ENCODE results near the gene HTR2A.

The HTR2A gene

GRCh38 chr13:46803586-46803985 lies 93.3 kb downstream of the HTR2A start:
- DNase-seq (ENCODE audit: insufficient read length, low spot score), result no peak
- no peak for TF ChIP-seq POLR2AphosphoS5 (IDR thresholded peaks at IDR 0.05; ENCODE audit: low read depth, low read length)
- TF ChIP-seq TAF1 (IDR thresholded peaks at IDR 0.05; ENCODE audit: low read depth, low read length), result no peak
- TF ChIP-seq SPI1 (IDR thresholded peaks at IDR 0.05; ENCODE audit: low read depth, low read length), result no peak
- TF ChIP-seq POU2F2 (IDR thresholded peaks at IDR 0.05; ENCODE audit: low read depth, low read length), result no peak
- TF ChIP-seq POLR2A (IDR thresholded peaks at IDR 0.05; ENCODE audit: low read depth, low read length), result no peak
- TF ChIP-seq PAX5 (IDR thresholded peaks at IDR 0.05; ENCODE audit: insufficient read depth, low read length, severe bottlenecking), result no peak
- FAIRE-seq, result no peak

GRCh38 chr13:46801858-46802257 lies 95.0 kb downstream of the HTR2A start:
- DNase-seq (ENCODE audit: insufficient read length, low spot score) (no peak), FAIRE-seq (no peak)
- TF ChIP-seq POLR2AphosphoS5 (IDR thresholded peaks at IDR 0.05; ENCODE audit: low read depth, low read length) (no peak), POU2F2 (IDR thresholded peaks at IDR 0.05; ENCODE audit: low read depth, low read length) (no peak), TAF1 (IDR thresholded peaks at IDR 0.05; ENCODE audit: low read depth, low read length) (no peak), SPI1 (IDR thresholded peaks at IDR 0.05; ENCODE audit: low read depth, low read length) (no peak), POLR2A (IDR thresholded peaks at IDR 0.05; ENCODE audit: low read depth, low read length) (no peak), PAX5 (IDR thresholded peaks at IDR 0.05; ENCODE audit: insufficient read depth, low read length, severe bottlenecking) (no peak)

DNA sequence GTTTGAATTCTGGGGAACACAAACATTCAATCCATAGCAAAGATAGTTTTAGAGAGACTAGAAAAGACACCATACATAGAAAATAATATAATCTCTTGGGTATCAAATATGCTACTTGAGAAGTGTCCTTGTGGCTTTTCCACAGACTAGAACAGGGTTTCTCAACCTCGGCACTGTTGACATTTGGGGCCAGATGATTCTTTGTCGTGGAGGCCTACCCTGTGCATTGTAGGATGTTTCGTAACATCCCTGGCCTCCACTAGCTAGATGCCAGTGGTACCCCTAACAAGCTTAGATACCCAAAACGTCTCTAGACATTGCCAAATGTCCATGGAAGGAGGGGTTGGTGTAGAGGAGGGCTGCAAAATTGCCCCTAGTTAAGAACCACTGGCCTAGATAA lies 97.7 kb downstream of the HTR2A start:
- FAIRE-seq (no peak), DNase-seq (ENCODE audit: insufficient read length, low spot score) (no peak)
- TF ChIP-seq POLR2AphosphoS5 (IDR thresholded peaks at IDR 0.05; ENCODE audit: low read depth, low read length), result no peak
- no peak for TF ChIP-seq SPI1 (IDR thresholded peaks at IDR 0.05; ENCODE audit: low read depth, low read length)
- no peak for TF ChIP-seq POU2F2 (IDR thresholded peaks at IDR 0.05; ENCODE audit: low read depth, low read length)
- no peak for TF ChIP-seq TAF1 (IDR thresholded peaks at IDR 0.05; ENCODE audit: low read depth, low read length)
- no peak for TF ChIP-seq POLR2A (IDR thresholded peaks at IDR 0.05; ENCODE audit: low read depth, low read length)
- TF ChIP-seq PAX5 (IDR thresholded peaks at IDR 0.05; ENCODE audit: insufficient read depth, low read length, severe bottlenecking), result no peak

GRCh38 chr13:46797501-46798237 lies 99.2 kb downstream of the HTR2A start:
- peak; percentile 66 for FAIRE-seq

DNA sequence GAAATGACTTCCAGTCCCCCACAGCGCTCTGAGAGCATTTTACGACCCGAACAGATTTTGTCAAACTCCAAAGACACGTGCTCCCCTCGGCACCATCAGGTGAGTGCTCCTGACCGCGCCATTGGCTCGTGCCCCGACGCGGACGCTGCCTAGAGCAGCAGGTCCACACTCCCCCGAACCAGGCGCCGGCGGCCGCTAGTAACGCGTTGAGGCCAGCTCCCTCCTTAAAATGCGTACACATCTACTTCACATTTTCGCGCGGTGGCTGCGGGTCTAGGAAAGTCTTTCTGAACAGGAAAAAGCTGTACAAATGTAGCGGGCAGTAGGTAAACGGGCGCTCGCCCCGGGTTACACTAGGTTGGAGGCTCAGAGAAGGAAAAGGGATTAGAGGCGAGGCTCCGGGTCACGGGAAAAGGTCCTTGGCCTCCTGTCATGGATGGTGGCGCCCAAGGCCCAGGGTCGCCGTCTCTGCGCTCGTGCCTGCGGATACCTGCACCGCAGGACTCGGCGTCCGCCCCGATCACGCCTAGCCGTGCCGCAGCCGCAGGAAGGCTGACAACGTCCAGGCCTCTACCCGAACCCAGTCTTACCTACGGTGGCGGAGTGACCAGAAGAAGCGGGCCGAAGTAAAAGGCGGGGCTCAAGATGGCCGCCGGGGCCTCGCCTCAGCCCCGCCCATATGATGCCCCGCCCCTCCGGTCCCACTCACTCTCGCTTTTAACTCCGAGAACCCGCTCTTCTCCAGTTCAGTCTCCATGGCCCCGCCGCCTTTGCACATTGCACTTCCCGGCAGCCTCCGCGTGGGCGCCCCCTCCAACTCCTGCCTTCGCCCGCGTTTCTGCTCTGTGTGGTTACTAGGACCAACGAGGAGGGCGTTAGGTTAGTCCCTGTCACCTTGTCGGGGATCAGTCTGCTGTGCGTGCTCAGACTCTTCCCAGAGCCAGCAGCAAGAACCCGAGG lies 100.1 kb downstream of the HTR2A start, which contains the start of gene ESD:
ESD (minus strand) TSS at position 647 of the 960 bp plus-strand sequence. CDS start 5,748 bp downstream, outside the sequence.
- FAIRE-seq (peak; percentile 92), DNase-seq (ENCODE audit: insufficient read length, low spot score) (peak; percentile 74)
- no peak for TF ChIP-seq POU2F2 (IDR thresholded peaks at IDR 0.05; ENCODE audit: low read depth, low read length)
- TF ChIP-seq SPI1 (IDR thresholded peaks at IDR 0.05; ENCODE audit: low read depth, low read length), result no peak
- TF ChIP-seq POLR2A (IDR thresholded peaks at IDR 0.05; ENCODE audit: low read depth, low read length), result peak; percentile 78
- TF ChIP-seq TAF1 (IDR thresholded peaks at IDR 0.05; ENCODE audit: low read depth, low read length), result peak; percentile 62
- TF ChIP-seq POLR2AphosphoS5 (IDR thresholded peaks at IDR 0.05; ENCODE audit: low read depth, low read length), result peak; percentile 74

More at GRCh38 chr13:46797501-46798237, 99.2 kb downstream of the HTR2A start:
- no peak for TF ChIP-seq PAX5 (IDR thresholded peaks at IDR 0.05; ENCODE audit: insufficient read depth, low read length, severe bottlenecking)
- no peak for TF ChIP-seq POLR2AphosphoS5 (IDR thresholded peaks at IDR 0.05; ENCODE audit: low read depth, low read length)
- no peak for TF ChIP-seq POLR2A (IDR thresholded peaks at IDR 0.05; ENCODE audit: low read depth, low read length)
- no peak for TF ChIP-seq POU2F2 (IDR thresholded peaks at IDR 0.05; ENCODE audit: low read depth, low read length)
- no peak for TF ChIP-seq SPI1 (IDR thresholded peaks at IDR 0.05; ENCODE audit: low read depth, low read length)
- no peak for TF ChIP-seq TAF1 (IDR thresholded peaks at IDR 0.05; ENCODE audit: low read depth, low read length)
- no peak for DNase-seq (ENCODE audit: insufficient read length, low spot score)

GRCh38 chr13:46796129-46796514 lies 100.7 kb downstream of the HTR2A start:
- no peak for TF ChIP-seq TAF1 (IDR thresholded peaks at IDR 0.05; ENCODE audit: low read depth, low read length)
- no peak for TF ChIP-seq POLR2AphosphoS5 (IDR thresholded peaks at IDR 0.05; ENCODE audit: low read depth, low read length)
- no peak for TF ChIP-seq POLR2A (IDR thresholded peaks at IDR 0.05; ENCODE audit: low read depth, low read length)
- TF ChIP-seq SPI1 (IDR thresholded peaks at IDR 0.05; ENCODE audit: low read depth, low read length), result no peak
- TF ChIP-seq POU2F2 (IDR thresholded peaks at IDR 0.05; ENCODE audit: low read depth, low read length), result no peak
- no peak for TF ChIP-seq PAX5 (IDR thresholded peaks at IDR 0.05; ENCODE audit: insufficient read depth, low read length, severe bottlenecking)
- FAIRE-seq (no peak), DNase-seq (ENCODE audit: insufficient read length, low spot score) (no peak)

DNA sequence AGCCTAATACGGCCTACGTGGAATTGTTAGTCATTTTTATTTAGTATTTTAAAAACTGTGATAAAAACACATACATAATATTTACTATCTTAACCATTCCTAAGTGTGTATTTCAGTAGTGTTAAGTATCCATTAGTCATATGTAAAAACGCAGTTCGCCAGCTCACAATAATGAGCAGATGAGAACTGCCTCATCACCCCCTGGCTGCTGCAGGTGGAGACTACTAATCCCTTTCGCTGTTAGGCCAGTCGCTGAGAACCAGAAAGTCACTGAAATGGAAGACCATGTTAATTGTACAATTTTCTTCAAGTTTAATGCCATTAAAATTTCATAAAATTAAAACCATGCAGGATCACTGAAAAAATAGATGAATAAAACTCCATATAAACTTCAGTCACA lies 101.5 kb downstream of the HTR2A start:
- DNase-seq (ENCODE audit: insufficient read length, low spot score), result no peak

GRCh38 chr13:46783504-46783903 lies 113.3 kb downstream of the HTR2A start:
- TF ChIP-seq PAX5 (IDR thresholded peaks at IDR 0.05; ENCODE audit: insufficient read depth, low read length, severe bottlenecking) (no peak), POLR2A (IDR thresholded peaks at IDR 0.05; ENCODE audit: low read depth, low read length) (no peak), POLR2AphosphoS5 (IDR thresholded peaks at IDR 0.05; ENCODE audit: low read depth, low read length) (no peak), TAF1 (IDR thresholded peaks at IDR 0.05; ENCODE audit: low read depth, low read length) (no peak), SPI1 (IDR thresholded peaks at IDR 0.05; ENCODE audit: low read depth, low read length) (no peak), POU2F2 (IDR thresholded peaks at IDR 0.05; ENCODE audit: low read depth, low read length) (no peak)
- FAIRE-seq (no peak), DNase-seq (ENCODE audit: insufficient read length, low spot score) (no peak)

More for the DNA sequence above, 101.5 kb downstream of the HTR2A start:
- FAIRE-seq, result no peak
- TF ChIP-seq POU2F2 (IDR thresholded peaks at IDR 0.05; ENCODE audit: low read depth, low read length) (no peak), PAX5 (IDR thresholded peaks at IDR 0.05; ENCODE audit: insufficient read depth, low read length, severe bottlenecking) (no peak), SPI1 (IDR thresholded peaks at IDR 0.05; ENCODE audit: low read depth, low read length) (no peak), TAF1 (IDR thresholded peaks at IDR 0.05; ENCODE audit: low read depth, low read length) (no peak), POLR2AphosphoS5 (IDR thresholded peaks at IDR 0.05; ENCODE audit: low read depth, low read length) (no peak), POLR2A (IDR thresholded peaks at IDR 0.05; ENCODE audit: low read depth, low read length) (no peak)

- no peak for DNase-seq (ENCODE audit: insufficient read length, low spot score)
- no peak for FAIRE-seq
- TF ChIP-seq TAF1 (IDR thresholded peaks at IDR 0.05; ENCODE audit: low read depth, low read length) (no peak), PAX5 (IDR thresholded peaks at IDR 0.05; ENCODE audit: insufficient read depth, low read length, severe bottlenecking) (no peak)
These were observed 114.2 kb downstream of the HTR2A start for GRCh38 chr13:46782691-46783090.

Data from GM12891 (cell line).